GM23338 (cell line): Measurements from ENCODE around the gene COMMD7. TPM values are rescaled to one million over a fixed set of nuclear protein-coding genes. Genes with fewer than 3 reads are reported as not detected.

ENCODE experiments used
- ATAC-seq: fragments of 200-7000 bp; cut with Tn5 transposase; 3 replicates; pipeline ENCODE4 v1.9.1; 2020
- DNase-seq: peaks from one replicate; pipeline ENCODE4 v3.0.0-alpha.2; 2015; ENCODE audit warnings: low spot score
- H2AFZ ChIP-seq: fragments of 200-600 bp; sonication (generic); 2 replicates; pipeline ENCODE4 v1.8.0; 2016; ENCODE audit warnings: antibody characterized with exemption, mild to moderate bottlenecking, moderate library complexity
- H3F3A ChIP-seq: fragments of 200-600 bp; sonication (generic); replicated peaks from 2 replicates; pipeline ENCODE4 v1.8.0; 2017; ENCODE audit warnings: antibody characterized with exemption, mixed run types, low read depth
- H3K27ac ChIP-seq: fragments of 200-600 bp; sonication (generic); 2 replicates; pipeline ENCODE4 v1.6.1; 2016; ENCODE audit warnings: low read depth
- H3K27me3 ChIP-seq: fragments of 200-600 bp; sonication (generic); 2 replicates; pipeline ENCODE4 v1.8.0; 2016; ENCODE audit warnings: mild to moderate bottlenecking, mixed run types, moderate library complexity; ENCODE audit not compliant: insufficient read depth
- H3K36me3 ChIP-seq: fragments of 200-600 bp; sonication (generic); 2 replicates; pipeline ENCODE4 v1.8.0; 2016; ENCODE audit warnings: mild to moderate bottlenecking; ENCODE audit not compliant: insufficient read depth
- H3K4me1 ChIP-seq: fragments of 200-600 bp; sonication (generic); 2 replicates; pipeline ENCODE4 v1.8.0; 2016; ENCODE audit warnings: mild to moderate bottlenecking, moderate library complexity; ENCODE audit not compliant: insufficient read depth
- H3K4me2 ChIP-seq: fragments of 200-600 bp; sonication (generic); 2 replicates; pipeline ENCODE4 v1.7.1; 2017; ENCODE audit warnings: mixed run types
- H3K4me3 ChIP-seq: fragments of 200-600 bp; sonication (generic); 2 replicates; pipeline ENCODE4 v1.6.1; 2016; ENCODE audit warnings: mixed run types
- H3K79me2 ChIP-seq: fragments of 200-600 bp; sonication (generic); replicated peaks from 2 replicates; pipeline ENCODE4 v1.8.0; 2017; ENCODE audit warnings: mild to moderate bottlenecking; ENCODE audit not compliant: insufficient read depth
- H3K9me2 ChIP-seq: fragments of 200-600 bp; sonication (generic); 2 replicates; pipeline ENCODE4 v1.8.0; 2017; ENCODE audit not compliant: insufficient read depth
- H4K20me1 ChIP-seq: fragments of 200-600 bp; sonication (generic); replicated peaks from 2 replicates; pipeline ENCODE4 v1.8.0; 2017; ENCODE audit warnings: mild to moderate bottlenecking; ENCODE audit not compliant: insufficient read depth
- H3K27ac Mint-ChIP-seq: 2 replicates; pipeline ENCODE4 v1.8.0; 2020; ENCODE audit warnings: inconsistent platforms, mild to moderate bottlenecking, moderate library complexity, mixed read lengths
- H3K27me3 Mint-ChIP-seq: 3 replicates; pipeline ENCODE4 v1.8.0; 2022; ENCODE audit warnings: low read depth, mild to moderate bottlenecking, moderate library complexity, mixed read lengths, inconsistent platforms; ENCODE audit not compliant: insufficient read depth, poor library complexity
- H3K36me3 Mint-ChIP-seq: 3 replicates; pipeline ENCODE4 v1.8.0; 2021; ENCODE audit warnings: low read depth, mild to moderate bottlenecking, inconsistent platforms, moderate library complexity, mixed read lengths
- H3K4me1 Mint-ChIP-seq: 3 replicates; pipeline ENCODE4 v1.8.0; 2020; ENCODE audit warnings: mild to moderate bottlenecking, inconsistent platforms, mixed read lengths
- H3K4me3 Mint-ChIP-seq: 3 replicates; pipeline ENCODE4 v1.8.0; 2021; ENCODE audit warnings: moderate library complexity, mild to moderate bottlenecking, inconsistent platforms, mixed read lengths
- H3K9me3 Mint-ChIP-seq: 3 replicates; pipeline ENCODE4 v1.8.0; 2020; ENCODE audit warnings: moderate library complexity, mild to moderate bottlenecking, inconsistent platforms, mixed read lengths
- CREB1 ChIP-seq: fragments of 250-450 bp; sonication (Bioruptor Pico); IDR thresholded peaks from 2 replicates; pipeline ENCODE4 v1.5.0; 2020; ENCODE audit warnings: low read depth, mild to moderate bottlenecking, moderate library complexity
- EZH2phosphoT487 ChIP-seq: fragments of 200-600 bp; sonication (generic); IDR thresholded peaks from one replicate; pipeline ENCODE4 v1.8.1; 2018; ENCODE audit warnings: antibody characterized with exemption; ENCODE audit not compliant: unreplicated experiment
- JUNB ChIP-seq: IDR thresholded peaks from one replicate; pipeline ENCODE4 v1.6.1; 2016; ENCODE audit warnings: antibody characterized with exemption; ENCODE audit not compliant: unreplicated experiment
- NANOG ChIP-seq: IDR thresholded peaks from 2 replicates; pipeline ENCODE4 v1.6.1; 2016; ENCODE audit warnings: antibody characterized with exemption, borderline replicate concordance
- POLR2AphosphoS5 ChIP-seq: IDR thresholded peaks from 2 replicates; pipeline ENCODE4 v1.6.1; 2016; ENCODE audit warnings: antibody characterized with exemption, low read depth
- STAT1 ChIP-seq: IDR thresholded peaks from one replicate; pipeline ENCODE4 v1.6.1; 2016; ENCODE audit warnings: antibody characterized with exemption; ENCODE audit not compliant: unreplicated experiment
- ZNF114 ChIP-seq: fragments of 250-450 bp; sonication (Bioruptor Pico); IDR thresholded peaks from 2 replicates; pipeline ENCODE4 v1.5.0; 2020; ENCODE audit warnings: mild to moderate bottlenecking, moderate library complexity
- ZNF331 ChIP-seq: fragments of 250-450 bp; sonication (Bioruptor Pico); IDR thresholded peaks from 2 replicates; pipeline ENCODE4 v1.5.0; 2020; ENCODE audit warnings: low read depth, mild to moderate bottlenecking, moderate library complexity
- polyA plus RNA-seq: library from polyadenylated mRNA; unstranded; fragments of >200 nt; fragmentation: Nextera tagmentation; extraction: Ambion mirVana; gene quantifications from 2 replicates; pipeline ENCODE4 v1.2.1, GENCODE V29; 2016
- total RNA-seq: library from RNA; depleted of rRNA; stranded (reverse); fragments of >200 nt; shearing (Covaris generic); gene quantifications from 2 replicates; pipeline ENCODE4 v1.2.3, GENCODE V29; 2014
- TF ChIP-seq, protein P1 (sequence below): fragments of 250-450 bp; sonication (Bioruptor Pico); IDR thresholded peaks from 2 replicates; pipeline ENCODE4 v1.5.0; 2020; ENCODE audit warnings: mild to moderate bottlenecking, moderate library complexity
- TF ChIP-seq, protein P2 (sequence below), 2 experiments: fragments of 200-600 bp in 1 of 2; sonication (generic) in 1 of 2; conservative IDR thresholded peaks; 2 replicates each; pipeline versions ENCODE4 v1.5.1 to v1.6.1; 2016 to 2017; ENCODE audit warnings: antibody characterized with exemption in 2 of 2, low read depth in 2 of 2, mild to moderate bottlenecking in 2 of 2, moderate library complexity in 1 of 2
- TF ChIP-seq, protein P3 (sequence below): IDR thresholded peaks from 2 replicates; pipeline ENCODE4 v1.6.1; 2016; ENCODE audit warnings: antibody characterized with exemption
- TF ChIP-seq, protein P4 (sequence below): IDR thresholded peaks from one replicate; pipeline ENCODE4 v1.6.1; 2018; ENCODE audit warnings: antibody characterized with exemption; ENCODE audit not compliant: unreplicated experiment

COMMD7 gene
- total and polyA plus RNA-seq, 2 experiments from 2014 or later, result 67.3 to 86.4 TPM

DNA sequence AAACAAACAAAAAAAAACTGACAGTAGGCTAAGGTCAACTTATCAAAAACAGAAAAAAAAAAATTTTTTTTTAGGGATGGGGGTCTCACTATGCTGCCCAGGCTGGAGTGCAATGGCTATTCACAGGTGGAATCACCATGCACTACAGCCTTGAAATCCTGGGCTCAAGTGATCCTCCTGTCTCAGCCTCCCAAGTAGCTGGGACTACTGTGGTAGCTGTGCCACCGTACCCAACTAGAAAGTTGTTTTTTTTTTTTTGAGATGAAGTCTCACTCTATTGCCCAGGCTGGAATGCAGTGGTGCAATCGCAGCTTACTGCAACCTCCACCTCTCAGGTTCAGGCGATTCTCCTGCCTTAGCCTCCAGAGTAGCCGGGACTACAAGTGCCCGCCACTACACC, 2.1 kb downstream of the COMMD7 start (continued):
- TF ChIP-seq, protein P1, sequence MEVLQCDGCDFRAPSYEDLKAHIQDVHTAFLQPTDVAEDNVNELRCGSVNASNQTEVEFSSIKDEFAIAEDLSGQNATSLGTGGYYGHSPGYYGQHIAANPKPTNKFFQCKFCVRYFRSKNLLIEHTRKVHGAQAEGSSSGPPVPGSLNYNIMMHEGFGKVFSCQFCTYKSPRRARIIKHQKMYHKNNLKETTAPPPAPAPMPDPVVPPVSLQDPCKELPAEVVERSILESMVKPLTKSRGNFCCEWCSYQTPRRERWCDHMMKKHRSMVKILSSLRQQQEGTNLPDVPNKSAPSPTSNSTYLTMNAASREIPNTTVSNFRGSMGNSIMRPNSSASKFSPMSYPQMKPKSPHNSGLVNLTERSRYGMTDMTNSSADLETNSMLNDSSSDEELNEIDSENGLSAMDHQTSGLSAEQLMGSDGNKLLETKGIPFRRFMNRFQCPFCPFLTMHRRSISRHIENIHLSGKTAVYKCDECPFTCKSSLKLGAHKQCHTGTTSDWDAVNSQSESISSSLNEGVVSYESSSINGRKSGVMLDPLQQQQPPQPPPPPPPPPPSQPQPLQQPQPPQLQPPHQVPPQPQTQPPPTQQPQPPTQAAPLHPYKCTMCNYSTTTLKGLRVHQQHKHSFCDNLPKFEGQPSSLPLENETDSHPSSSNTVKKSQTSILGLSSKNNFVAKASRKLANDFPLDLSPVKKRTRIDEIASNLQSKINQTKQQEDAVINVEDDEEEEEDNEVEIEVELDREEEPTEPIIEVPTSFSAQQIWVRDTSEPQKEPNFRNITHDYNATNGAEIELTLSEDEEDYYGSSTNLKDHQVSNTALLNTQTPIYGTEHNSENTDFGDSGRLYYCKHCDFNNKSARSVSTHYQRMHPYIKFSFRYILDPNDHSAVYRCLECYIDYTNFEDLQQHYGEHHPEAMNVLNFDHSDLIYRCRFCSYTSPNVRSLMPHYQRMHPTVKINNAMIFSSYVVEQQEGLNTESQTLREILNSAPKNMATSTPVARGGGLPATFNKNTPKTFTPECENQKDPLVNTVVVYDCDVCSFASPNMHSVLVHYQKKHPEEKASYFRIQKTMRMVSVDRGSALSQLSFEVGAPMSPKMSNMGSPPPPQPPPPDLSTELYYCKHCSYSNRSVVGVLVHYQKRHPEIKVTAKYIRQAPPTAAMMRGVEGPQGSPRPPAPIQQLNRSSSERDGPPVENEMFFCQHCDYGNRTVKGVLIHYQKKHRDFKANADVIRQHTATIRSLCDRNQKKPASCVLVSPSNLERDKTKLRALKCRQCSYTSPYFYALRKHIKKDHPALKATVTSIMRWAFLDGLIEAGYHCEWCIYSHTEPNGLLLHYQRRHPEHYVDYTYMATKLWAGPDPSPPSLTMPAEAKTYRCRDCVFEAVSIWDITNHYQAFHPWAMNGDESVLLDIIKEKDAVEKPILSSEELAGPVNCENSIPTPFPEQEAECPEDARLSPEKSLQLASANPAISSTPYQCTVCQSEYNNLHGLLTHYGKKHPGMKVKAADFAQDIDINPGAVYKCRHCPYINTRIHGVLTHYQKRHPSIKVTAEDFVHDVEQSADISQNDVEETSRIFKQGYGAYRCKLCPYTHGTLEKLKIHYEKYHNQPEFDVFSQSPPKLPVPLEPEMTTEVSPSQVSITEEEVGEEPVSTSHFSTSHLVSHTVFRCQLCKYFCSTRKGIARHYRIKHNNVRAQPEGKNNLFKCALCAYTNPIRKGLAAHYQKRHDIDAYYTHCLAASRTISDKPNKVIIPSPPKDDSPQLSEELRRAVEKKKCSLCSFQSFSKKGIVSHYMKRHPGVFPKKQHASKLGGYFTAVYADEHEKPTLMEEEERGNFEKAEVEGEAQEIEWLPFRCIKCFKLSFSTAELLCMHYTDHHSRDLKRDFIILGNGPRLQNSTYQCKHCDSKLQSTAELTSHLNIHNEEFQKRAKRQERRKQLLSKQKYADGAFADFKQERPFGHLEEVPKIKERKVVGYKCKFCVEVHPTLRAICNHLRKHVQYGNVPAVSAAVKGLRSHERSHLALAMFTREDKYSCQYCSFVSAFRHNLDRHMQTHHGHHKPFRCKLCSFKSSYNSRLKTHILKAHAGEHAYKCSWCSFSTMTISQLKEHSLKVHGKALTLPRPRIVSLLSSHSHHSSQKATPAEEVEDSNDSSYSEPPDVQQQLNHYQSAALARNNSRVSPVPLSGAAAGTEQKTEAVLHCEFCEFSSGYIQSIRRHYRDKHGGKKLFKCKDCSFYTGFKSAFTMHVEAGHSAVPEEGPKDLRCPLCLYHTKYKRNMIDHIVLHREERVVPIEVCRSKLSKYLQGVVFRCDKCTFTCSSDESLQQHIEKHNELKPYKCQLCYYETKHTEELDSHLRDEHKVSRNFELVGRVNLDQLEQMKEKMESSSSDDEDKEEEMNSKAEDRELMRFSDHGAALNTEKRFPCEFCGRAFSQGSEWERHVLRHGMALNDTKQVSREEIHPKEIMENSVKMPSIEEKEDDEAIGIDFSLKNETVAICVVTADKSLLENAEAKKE (CRISPR knock-in tag), result no peak
- TF ChIP-seq ZNF331 (CRISPR knock-in tag), result no peak
- TF ChIP-seq, protein P2, sequence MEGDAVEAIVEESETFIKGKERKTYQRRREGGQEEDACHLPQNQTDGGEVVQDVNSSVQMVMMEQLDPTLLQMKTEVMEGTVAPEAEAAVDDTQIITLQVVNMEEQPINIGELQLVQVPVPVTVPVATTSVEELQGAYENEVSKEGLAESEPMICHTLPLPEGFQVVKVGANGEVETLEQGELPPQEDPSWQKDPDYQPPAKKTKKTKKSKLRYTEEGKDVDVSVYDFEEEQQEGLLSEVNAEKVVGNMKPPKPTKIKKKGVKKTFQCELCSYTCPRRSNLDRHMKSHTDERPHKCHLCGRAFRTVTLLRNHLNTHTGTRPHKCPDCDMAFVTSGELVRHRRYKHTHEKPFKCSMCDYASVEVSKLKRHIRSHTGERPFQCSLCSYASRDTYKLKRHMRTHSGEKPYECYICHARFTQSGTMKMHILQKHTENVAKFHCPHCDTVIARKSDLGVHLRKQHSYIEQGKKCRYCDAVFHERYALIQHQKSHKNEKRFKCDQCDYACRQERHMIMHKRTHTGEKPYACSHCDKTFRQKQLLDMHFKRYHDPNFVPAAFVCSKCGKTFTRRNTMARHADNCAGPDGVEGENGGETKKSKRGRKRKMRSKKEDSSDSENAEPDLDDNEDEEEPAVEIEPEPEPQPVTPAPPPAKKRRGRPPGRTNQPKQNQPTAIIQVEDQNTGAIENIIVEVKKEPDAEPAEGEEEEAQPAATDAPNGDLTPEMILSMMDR (conservative IDR thresholded peaks at IDR 0.05; ENCODE audit: low read depth in 2 of 2), result no peak

DNA sequence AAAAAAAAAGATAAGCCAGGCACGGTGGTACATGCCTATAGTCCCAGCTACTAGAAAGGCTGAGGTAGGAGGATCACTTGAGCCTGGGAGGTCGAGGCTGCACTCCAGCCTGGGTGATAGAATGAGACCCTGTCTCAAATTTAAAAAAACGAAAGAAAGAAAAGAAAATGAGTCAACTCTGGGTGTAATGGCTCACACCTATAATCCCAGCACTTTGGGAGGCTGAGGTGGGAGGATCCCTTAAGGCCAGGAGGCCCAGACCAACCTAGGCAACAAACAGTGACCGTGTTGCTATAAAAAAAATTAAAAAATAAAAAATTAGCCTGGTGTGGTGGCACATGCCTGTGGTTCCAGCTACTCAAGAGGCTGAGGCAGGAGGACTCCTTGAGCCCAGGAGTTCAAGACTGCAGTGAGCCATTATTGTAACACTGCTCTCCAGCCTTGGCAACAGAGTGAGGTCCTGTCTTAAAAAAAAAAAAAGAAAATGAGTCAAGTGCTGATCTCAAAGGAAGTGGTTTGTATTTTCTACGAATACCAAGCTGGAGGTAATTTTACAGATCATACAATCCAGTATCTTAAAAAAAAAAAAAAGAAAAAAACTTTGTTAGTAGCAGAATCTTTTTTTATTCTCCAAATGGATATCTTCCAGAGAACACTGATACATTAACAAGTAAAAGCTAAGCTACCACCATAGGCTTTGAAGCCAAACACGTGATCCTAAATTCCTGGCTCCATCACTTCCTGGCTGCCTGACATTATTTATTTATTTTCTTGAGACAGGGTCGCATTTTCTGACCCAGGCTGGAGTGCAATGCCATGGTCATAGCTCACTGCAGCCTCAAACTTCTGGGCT, 5.7 kb downstream of the COMMD7 start:
- no peak for DNase-seq
- Histone ChIP-seq H3K79me2 (peaks cover 100% of the 10 kb centered on the region), H3K27me3 (no peaks in the 10 kb centered on the region), H3K4me1 (peaks cover 32% of the 10 kb centered on the region), H3K36me3 (no peaks in the 10 kb centered on the region), H3K4me2 (no peak overlapping the region), H3K9me2 (no peaks in the 10 kb centered on the region), H2AFZ (no peak overlapping the region), H3K4me3 (no peak overlapping the region), H3F3A (0 out of 2 replicates have a peak, but pooled peaks cover 6% of the 10 kb centered on the region), H3K27ac (no peak overlapping the region; the same call in 1 of the 2 replicates), H4K20me1 (peaks cover 48% of the 10 kb centered on the region)
- Mint-ChIP-seq H3K36me3 (peaks cover 10% of the 10 kb centered on the region; the same call in 2 of the 3 replicates), H3K4me3 (no peak overlapping the region), H3K4me1 (peaks cover 7% of the 10 kb centered on the region; the same call in 2 of the 3 replicates), H3K9me3 (no peaks in the 10 kb centered on the region), H3K27me3 (peaks cover 3% of the 10 kb centered on the region), H3K27ac (no peak overlapping the region)
- no peak for ATAC-seq
- TF ChIP-seq CREB1 (CRISPR knock-in tag), result no peak
- TF ChIP-seq JUNB, result no peak
- no peak for TF ChIP-seq EZH2phosphoT487
- TF ChIP-seq, protein P3, sequence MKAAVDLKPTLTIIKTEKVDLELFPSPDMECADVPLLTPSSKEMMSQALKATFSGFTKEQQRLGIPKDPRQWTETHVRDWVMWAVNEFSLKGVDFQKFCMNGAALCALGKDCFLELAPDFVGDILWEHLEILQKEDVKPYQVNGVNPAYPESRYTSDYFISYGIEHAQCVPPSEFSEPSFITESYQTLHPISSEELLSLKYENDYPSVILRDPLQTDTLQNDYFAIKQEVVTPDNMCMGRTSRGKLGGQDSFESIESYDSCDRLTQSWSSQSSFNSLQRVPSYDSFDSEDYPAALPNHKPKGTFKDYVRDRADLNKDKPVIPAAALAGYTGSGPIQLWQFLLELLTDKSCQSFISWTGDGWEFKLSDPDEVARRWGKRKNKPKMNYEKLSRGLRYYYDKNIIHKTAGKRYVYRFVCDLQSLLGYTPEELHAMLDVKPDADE, result no peak
- TF ChIP-seq, protein P4, sequence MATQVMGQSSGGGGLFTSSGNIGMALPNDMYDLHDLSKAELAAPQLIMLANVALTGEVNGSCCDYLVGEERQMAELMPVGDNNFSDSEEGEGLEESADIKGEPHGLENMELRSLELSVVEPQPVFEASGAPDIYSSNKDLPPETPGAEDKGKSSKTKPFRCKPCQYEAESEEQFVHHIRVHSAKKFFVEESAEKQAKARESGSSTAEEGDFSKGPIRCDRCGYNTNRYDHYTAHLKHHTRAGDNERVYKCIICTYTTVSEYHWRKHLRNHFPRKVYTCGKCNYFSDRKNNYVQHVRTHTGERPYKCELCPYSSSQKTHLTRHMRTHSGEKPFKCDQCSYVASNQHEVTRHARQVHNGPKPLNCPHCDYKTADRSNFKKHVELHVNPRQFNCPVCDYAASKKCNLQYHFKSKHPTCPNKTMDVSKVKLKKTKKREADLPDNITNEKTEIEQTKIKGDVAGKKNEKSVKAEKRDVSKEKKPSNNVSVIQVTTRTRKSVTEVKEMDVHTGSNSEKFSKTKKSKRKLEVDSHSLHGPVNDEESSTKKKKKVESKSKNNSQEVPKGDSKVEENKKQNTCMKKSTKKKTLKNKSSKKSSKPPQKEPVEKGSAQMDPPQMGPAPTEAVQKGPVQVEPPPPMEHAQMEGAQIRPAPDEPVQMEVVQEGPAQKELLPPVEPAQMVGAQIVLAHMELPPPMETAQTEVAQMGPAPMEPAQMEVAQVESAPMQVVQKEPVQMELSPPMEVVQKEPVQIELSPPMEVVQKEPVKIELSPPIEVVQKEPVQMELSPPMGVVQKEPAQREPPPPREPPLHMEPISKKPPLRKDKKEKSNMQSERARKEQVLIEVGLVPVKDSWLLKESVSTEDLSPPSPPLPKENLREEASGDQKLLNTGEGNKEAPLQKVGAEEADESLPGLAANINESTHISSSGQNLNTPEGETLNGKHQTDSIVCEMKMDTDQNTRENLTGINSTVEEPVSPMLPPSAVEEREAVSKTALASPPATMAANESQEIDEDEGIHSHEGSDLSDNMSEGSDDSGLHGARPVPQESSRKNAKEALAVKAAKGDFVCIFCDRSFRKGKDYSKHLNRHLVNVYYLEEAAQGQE, result no peak
- TF ChIP-seq ZNF114 (CRISPR knock-in tag), result no peak
- no peak for TF ChIP-seq POLR2AphosphoS5
- no peak for TF ChIP-seq STAT1
- TF ChIP-seq ZNF331 (CRISPR knock-in tag), result no peak
- TF ChIP-seq NANOG, result no peak
